ENCODE data around the gene GFPT1.

GRCh38 chr2:69279931-69280681, 106.9 kb downstream of the GFPT1 start:
- TF ChIP-seq, protein P1, sequence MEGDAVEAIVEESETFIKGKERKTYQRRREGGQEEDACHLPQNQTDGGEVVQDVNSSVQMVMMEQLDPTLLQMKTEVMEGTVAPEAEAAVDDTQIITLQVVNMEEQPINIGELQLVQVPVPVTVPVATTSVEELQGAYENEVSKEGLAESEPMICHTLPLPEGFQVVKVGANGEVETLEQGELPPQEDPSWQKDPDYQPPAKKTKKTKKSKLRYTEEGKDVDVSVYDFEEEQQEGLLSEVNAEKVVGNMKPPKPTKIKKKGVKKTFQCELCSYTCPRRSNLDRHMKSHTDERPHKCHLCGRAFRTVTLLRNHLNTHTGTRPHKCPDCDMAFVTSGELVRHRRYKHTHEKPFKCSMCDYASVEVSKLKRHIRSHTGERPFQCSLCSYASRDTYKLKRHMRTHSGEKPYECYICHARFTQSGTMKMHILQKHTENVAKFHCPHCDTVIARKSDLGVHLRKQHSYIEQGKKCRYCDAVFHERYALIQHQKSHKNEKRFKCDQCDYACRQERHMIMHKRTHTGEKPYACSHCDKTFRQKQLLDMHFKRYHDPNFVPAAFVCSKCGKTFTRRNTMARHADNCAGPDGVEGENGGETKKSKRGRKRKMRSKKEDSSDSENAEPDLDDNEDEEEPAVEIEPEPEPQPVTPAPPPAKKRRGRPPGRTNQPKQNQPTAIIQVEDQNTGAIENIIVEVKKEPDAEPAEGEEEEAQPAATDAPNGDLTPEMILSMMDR (conservative IDR thresholded peaks at IDR 0.05; ENCODE audit: low read depth, low read length), result no peak
- no peak for TF ChIP-seq EZH2 (IDR thresholded peaks at IDR 0.05; ENCODE audit: low read length, unreplicated experiment)
